GM18505 (cell line): Measurements from ENCODE around the gene IFNGR1.

Experiments
- ATAC-seq: cut with Tn5 transposase; IDR thresholded peaks from one replicate; pipeline ENCODE4 v1.9.1; 2021; ENCODE audit not compliant: unreplicated experiment
- POLR2A ChIP-seq: IDR thresholded peaks from 4 replicates; pipeline ENCODE4 v1.6.1; 2011; ENCODE audit warnings: borderline replicate concordance; ENCODE audit not compliant: insufficient read depth, insufficient read length; ENCODE audit errors: extremely low read depth

Gene IFNGR1

GRCh38 chr6:137246791-137247202 is 27.6 kb upstream of the IFNGR1 start:
- TF ChIP-seq POLR2A = no peak
- ATAC-seq = no peak

GRCh38 chr6:137246164-137246563 is 27.0 kb upstream of the IFNGR1 start:
- no peak for TF ChIP-seq POLR2A
- ATAC-seq = no peak

GRCh38 chr6:137241481-137242038 is 22.4 kb upstream of the IFNGR1 start:
- TF ChIP-seq POLR2A = no peak
- ATAC-seq = no peak

- ATAC-seq = no peak
- TF ChIP-seq POLR2A = no peak
These were observed 21.0 kb upstream of the IFNGR1 start for GRCh38 chr6:137240168-137240567.

- no peak for ATAC-seq
These were observed 18.4 kb upstream of the IFNGR1 start for GRCh38 chr6:137237413-137238170.

GRCh38 chr6:137236581-137237355 is 17.6 kb upstream of the IFNGR1 start:
- TF ChIP-seq POLR2A = no peak
- ATAC-seq = no peak

More at GRCh38 chr6:137237413-137238170, 18.4 kb upstream of the IFNGR1 start:
- TF ChIP-seq POLR2A = no peak

- ATAC-seq = no peak
These were observed 16.5 kb upstream of the IFNGR1 start for GRCh38 chr6:137235686-137236085.

GRCh38 chr6:137233911-137234863 is 15.0 kb upstream of the IFNGR1 start:
- ATAC-seq = no peak
- no peak for TF ChIP-seq POLR2A

More at GRCh38 chr6:137235686-137236085, 16.5 kb upstream of the IFNGR1 start:
- TF ChIP-seq POLR2A = no peak

GRCh38 chr6:137231895-137232294 is 12.7 kb upstream of the IFNGR1 start:
- TF ChIP-seq POLR2A = no peak
- no peak for ATAC-seq

GRCh38 chr6:137230956-137231555 is 11.9 kb upstream of the IFNGR1 start:
- no peak for ATAC-seq
- TF ChIP-seq POLR2A = no peak

GRCh38 chr6:137230547-137230946 is 11.4 kb upstream of the IFNGR1 start:
- ATAC-seq = no peak
- no peak for TF ChIP-seq POLR2A

- no peak for TF ChIP-seq POLR2A
- no peak for ATAC-seq
These were observed 10.0 kb upstream of the IFNGR1 start for GRCh38 chr6:137229075-137229759.

- TF ChIP-seq POLR2A = no peak
- ATAC-seq = no peak
These were observed 8.7 kb upstream of the IFNGR1 start for GRCh38 chr6:137227871-137228302.

GRCh38 chr6:137226697-137227096 is 7.5 kb upstream of the IFNGR1 start:
- TF ChIP-seq POLR2A = no peak
- ATAC-seq = no peak
